ENCODE measurements around the gene ADARB1.

ADARB1 gene

DNA sequence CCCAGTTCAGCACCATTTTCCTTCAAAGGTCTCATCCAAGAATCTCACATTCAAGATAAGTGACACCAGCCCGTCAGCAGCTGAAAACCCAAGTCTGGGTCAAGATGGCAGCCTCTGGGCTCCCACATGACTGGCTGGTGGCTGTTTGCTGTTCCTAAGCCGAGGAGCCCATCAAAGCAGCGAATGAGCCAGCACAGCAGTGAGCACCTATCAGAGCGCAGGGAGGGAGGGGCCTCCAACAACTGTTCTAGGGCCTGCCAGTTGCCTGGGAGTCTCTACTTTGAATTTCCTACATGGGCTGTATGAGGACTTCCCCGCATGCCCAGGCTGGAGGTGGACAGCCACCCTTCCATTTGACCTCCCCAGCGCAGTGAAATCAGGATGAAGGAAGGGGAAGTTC, 102.7 kb downstream of the ADARB1 start:
- DNase-seq, result no peak

DNA sequence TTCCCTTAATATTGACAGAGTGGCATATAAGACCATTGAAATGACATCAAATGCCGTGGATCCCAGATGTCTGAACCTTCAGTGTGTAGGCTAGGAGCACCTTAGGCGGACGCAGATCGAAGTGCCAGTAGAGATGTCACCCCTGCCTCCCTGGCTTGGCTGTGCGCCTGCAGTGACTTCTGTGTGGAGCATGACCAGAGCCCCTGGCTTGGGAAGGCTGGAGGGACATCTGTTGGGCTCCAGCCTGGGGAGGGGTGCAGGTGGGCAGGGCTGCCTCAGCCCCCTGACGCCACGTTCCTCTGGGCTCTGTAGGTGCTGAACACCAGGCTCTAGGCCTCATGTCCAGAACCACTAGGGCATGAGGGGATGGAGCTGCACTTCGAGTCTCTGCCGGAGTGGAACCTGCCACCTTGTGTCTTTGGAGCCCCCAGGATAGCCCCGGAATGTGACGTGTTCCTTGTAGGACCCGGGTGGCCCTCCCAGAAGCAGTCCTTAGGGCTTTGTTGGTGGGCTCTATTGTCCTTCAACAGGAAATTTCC, 103.8 kb downstream of the ADARB1 start:
- DNase-seq, result no peak

DNA sequence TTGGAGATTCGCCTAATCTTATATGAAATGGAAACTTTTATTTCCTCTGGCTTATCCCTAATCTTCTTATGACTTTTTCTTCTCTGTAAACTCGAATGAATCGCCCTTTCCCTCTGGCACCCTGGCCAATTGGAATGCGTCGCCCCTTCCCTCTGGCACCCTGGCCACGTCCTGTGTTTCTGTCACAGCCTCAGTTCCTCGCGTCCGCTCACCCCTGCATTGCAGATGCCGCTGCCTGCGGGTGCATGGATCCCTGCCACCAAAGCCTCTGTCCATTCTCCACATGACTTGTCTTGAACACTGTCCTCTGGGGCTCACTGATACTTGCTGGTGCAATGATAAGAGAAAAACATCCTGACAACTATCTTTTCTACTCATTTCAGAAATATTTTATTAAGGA, 104.6 kb downstream of the ADARB1 start:
- DNase-seq, result no peak

DNA sequence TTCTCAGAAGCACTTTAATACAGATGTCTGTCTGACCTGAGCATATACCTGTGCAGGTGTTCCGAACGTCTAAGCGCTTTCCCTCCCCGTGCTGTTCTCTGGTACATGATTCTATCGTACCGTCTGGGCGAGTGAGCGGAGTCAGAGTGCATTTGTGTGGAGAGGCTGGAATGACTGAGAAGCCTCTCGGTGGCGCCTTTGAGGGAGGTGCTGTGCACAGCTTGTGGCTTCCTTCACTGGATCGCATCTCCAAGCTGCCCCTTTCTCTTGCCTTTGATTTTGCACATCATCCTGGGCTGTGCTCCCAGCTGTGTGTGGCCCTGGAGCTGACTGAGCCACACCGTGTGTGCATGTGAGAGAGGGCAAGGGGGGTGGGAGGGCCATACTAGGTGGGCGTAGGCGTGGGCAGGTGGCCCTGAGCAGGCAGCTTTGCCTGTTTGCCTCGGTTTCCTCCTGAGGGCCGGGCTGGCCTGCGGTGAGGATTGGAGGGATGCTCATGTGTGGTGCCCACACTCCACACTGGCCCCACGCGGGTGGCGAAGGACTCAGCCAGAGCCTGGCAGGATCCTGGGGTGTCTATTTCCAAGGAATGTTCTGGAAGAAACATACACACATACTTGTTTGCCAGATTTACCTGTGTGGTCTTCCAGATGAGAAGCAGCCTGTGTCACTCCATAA, 105.3 kb downstream of the ADARB1 start:
- DNase-seq, result no peak

DNA sequence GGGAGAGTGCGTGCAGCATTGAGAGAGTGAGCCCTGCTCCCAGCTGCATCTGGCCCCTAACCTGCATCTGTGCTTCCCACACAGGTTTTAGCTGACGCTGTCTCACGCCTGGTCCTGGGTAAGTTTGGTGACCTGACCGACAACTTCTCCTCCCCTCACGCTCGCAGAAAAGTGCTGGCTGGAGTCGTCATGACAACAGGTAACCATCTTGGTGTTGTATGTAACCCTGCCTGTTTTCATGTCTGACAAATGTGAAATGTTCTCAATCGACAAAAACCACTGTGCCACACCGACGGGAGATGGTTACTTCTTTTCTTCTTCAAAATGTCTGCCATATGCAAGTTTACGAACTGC, 105.8 kb downstream of the ADARB1 start:
- DNase-seq, result no peak

DNA sequence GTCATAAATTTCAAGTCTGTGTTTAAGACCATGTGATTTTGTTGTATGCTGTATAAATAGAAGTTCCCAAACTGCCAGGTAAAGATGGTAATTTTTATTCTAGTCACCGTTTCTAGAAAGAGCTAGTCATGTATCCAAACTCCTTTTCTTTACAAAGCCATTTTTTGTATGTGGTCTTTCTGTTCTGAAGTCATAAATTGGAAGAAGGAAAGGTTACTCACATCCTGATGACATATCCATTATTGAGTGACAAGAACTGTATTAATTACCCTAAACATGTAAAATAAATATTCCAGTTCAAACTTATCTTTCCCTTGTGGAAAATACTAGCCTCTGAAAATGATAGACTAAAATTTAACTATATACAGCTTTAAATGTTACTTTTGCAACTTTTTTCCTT, 108.6 kb downstream of the ADARB1 start:
- no peak for DNase-seq

DNA sequence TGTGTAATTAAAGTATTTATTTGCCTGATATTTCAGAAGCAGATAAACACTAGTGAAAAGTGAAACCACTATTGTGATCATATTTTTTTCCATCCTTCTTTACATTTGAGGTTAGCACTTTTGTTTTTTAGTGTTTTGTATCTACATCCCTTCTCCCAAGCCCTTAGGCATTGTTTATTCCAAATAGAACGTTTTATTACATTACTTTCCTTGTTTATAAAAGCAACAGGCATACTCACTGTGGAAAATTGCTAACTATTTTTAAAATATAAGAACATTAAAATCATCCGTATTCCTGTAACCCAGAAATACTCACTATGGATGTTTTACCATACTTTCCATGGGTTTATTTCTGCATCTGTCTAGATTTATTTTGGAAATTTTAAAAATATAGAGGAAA, 109.5 kb downstream of the ADARB1 start:
- DNase-seq, result no peak

DNA sequence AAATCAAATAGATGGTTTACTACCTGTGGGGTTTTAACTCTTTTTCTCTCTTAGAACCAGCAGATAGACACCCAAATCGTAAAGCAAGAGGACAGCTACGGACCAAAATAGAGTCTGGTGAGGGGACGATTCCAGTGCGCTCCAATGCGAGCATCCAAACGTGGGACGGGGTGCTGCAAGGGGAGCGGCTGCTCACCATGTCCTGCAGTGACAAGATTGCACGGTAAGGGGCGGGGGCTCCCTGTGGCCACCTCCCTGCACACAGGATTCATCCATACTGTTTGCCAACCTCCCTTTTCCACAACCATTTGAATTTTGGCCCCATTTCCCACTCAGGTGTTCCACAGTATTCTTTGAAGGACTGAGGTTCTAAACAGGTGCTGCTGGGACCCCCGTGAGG, 110.5 kb downstream of the ADARB1 start:
- DNase-seq, result no peak

DNA sequence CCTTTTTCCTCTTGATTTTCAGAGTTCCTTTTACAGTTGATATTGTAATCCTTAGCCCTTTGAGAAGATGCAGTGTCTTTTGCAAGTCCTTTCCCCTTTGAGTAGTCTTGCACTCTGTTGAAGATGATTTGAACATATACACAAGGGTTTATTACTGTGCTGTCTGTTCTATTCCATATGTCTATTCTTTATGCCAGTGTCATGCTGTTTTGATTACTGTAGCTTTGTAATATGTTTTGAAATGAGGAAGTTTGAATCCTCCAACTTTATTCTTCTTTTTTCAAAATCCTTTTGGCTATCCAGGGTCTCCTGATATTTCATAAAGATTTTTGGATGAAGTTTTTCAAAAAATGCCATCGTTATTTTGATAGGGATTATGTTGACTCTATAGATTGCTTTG, 112.3 kb downstream of the ADARB1 start:
- no peak for DNase-seq

DNA sequence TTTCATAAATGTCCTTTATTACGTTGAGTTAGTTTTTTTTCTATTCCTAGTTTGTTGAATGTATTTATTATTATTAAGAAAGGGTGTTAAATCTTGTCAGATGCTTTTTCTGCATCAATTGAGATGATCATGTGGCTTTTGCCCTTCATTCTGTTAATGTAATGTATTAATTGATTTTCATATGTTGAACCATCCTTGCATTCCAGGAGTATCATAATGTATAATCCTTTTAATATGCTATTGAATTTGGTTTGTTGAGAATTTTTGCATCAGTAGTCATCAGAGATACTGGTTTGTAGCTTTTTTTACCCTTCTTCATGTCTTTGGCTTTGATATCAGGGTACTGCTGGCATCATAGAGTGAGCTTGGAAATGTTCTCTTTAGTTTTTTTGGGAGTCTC, 113.3 kb downstream of the ADARB1 start:
- no peak for DNase-seq

DNA sequence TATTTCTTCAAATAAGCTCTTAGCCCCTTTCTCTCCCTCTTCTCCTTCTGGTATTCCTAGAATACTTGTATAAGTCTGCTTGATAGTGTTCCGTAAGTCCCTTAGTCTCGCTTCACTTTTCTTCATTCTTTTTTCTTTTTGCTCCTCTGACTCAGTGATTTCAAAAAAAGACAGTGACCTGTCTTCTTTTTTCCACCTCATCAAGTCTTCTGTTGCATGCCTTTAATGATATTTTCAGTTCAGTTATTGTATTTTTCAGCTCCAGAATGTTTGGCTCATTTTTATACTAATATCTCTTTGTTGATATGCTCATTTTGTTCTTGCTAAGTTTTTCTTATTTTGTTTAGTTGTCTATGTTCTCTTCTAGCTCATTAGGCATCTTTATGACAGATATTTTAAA, 115.6 kb downstream of the ADARB1 start:
- DNase-seq, result no peak

DNA sequence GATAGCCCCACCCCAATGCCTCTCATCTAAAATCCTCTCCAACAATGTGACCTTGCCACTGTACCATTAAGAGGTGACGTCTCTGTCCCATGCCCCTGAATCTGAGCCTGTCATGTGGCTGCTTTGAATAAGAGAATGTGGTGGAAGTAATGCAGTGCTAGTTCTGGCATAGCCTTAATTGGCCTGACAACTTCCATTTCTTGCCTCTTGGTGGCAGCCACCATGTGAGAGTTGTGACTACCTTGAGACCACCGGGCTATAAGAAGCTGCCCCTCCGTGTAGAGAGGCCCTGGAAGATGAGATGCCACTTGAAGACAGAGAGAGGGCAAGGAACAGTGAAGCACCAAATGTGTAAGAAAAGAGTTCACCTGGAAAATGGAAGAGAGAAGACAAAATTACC, 118.0 kb downstream of the ADARB1 start:
- DNase-seq, result no peak

DNA sequence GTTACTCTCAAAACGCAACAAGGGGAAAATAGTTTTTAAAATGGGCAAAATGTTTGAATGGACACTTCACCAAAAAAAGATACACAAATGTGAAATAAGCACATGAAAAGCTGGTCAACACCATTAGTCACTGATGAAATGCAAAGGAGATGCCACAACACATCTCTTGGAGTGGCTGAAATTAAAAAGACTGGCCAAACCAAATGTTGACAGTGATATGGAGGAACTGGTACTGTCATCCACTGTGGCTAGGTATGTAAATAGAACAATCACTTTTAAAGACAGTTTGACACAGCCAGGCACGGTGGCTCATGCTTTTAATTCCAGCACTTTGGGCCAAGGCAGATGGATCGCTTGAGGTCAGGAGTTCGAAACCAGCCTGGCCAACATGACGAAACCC, 122.2 kb downstream of the ADARB1 start:
- DNase-seq, result no peak

DNA sequence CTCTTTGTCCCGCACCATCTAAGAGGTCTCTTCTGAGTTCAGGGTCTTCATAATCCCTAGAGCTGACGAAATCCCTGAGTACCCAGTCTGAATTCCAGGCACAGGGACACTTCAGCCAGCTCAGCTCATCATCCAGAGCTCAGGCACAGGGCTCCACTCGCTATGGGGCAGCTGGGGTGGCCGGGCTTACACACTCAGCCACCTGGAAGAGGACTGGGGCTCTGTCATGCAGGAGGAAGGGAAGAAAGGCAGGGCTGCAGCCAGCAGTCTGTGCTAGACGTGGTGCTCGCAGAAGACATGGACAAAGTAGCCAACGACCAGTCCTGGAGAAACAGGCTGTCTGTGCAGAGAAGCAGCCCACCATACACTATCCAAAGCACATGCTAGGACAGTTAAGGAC, 124.8 kb downstream of the ADARB1 start:
- DNase-seq, result no peak

DNA sequence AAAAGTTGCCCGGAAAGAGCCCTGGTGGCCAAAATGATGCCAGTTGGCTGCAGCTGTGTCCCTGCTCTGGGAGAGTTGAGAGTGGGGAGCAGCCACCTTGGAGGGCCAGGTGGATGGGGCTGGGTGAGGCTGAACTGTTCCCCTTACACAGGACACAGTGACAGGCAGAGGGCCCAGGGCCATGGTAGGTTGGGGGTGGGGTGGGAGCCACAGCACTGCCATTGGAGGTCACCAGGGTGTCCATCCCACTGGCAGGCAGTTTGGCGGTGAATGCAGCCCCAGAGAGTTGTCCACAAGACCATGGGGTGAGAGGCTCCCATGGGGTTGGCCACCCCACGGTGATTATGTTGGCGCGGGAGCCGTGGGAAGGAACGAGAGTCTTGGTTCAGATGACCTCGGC, 125.7 kb downstream of the ADARB1 start:
- no peak for DNase-seq

DNA sequence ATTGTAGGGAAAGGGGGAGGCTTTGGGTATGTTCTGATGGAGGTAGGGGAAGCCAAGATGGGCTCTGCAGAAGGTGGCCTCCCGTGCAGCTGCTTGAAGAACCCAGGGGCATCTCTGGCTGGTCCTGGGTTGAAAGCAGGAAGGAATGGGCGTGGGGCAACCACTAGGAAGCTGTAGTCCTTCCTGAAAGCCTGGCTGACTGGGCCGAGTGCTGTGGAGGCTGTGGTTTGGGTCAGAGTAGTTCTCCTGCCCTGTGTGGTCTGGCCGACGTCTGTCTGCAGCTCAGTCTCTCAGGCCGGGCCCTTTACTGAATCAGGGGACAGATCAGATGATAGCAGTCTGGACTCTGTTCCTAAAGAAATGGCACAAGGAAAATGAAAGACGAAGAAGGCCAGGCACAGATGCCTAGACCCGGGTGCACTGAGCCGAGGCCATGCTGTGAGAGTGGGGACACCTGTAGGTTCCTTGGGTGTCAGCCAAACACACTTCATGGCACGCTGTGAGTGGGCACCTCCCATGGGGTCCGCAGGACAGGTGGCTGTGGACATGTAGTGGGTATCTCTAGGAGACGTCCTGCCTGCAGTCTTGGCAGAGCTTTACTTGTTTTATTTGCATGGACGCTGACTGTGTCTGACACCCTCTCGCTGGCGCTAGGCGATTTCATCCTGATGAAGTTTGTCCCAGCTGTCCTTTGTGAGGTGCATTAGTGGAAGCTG, 126.4 kb downstream of the ADARB1 start:
- no peak for DNase-seq

DNA sequence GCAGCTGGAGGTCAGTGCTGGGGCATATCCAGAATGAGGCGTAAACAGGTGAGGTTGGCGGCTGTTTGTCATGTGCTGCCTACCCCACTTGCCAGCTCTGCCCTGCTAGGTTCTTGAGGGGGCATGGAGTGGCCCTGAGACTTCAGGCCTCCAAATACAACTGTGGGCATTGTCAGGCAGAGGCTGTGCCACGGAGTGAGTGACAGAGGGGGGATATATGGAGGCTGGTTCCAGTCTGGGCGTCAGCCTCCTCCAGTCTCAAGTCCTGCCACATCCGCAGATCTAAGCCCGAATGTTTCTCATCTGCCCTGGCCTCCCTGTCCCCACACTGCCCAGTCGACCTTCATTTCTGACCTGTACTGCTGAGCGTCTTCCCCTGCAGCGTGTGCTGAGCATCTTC, 128.0 kb downstream of the ADARB1 start:
- no peak for DNase-seq

DNA sequence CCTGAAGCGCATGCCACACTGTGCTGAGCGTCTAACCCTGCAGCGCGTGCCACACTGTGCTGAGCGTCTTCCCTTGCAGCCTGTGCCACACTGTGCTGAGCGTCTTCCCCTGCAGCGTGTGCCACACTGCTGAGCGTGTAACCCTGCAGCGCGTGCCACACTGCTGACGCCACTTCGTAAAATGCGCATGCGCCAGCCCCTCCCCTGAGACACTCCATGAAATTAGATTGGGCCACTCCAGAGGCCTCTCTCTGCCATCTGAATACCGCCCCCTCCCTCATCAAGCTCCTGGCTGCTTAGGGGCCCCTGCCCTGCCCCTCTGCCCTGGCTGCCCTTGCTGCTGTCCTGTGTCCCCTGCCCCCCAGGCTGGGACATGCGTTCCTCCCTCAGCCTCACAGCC, 128.5 kb downstream of the ADARB1 start:
- DNase-seq, result no peak

DNA sequence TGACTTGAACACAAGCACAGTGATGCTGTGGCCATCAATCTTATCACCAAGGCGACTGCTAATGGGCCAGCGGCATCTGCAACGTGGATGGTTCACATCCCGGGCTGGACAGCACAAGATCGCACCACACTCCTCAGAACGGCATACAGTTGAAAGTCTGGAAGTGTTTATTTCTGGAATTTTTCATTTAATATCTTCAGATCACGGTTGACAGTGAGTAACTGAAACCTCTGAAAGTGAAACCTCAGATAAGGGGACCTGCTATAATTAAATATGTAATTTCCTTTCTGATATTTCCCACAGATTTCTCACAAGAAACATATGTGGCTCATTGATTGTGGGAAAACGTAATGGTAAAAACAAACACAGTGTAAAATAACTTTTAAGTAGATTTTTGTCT, 129.6 kb downstream of the ADARB1 start:
- no peak for DNase-seq

DNA sequence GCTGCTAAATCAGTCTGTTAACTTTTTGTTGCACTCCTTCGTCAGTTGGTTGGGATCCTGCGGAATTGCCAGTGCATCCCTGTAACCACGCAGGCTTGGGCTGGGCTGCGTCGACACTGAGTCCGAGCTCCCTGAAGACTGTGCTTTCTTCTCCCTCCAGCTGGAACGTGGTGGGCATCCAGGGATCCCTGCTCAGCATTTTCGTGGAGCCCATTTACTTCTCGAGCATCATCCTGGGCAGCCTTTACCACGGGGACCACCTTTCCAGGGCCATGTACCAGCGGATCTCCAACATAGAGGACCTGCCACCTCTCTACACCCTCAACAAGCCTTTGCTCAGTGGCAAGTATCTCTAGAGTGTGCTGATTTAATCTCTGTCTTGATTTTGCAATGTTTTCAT, 130.0 kb downstream of the ADARB1 start:
- no peak for DNase-seq

DNA sequence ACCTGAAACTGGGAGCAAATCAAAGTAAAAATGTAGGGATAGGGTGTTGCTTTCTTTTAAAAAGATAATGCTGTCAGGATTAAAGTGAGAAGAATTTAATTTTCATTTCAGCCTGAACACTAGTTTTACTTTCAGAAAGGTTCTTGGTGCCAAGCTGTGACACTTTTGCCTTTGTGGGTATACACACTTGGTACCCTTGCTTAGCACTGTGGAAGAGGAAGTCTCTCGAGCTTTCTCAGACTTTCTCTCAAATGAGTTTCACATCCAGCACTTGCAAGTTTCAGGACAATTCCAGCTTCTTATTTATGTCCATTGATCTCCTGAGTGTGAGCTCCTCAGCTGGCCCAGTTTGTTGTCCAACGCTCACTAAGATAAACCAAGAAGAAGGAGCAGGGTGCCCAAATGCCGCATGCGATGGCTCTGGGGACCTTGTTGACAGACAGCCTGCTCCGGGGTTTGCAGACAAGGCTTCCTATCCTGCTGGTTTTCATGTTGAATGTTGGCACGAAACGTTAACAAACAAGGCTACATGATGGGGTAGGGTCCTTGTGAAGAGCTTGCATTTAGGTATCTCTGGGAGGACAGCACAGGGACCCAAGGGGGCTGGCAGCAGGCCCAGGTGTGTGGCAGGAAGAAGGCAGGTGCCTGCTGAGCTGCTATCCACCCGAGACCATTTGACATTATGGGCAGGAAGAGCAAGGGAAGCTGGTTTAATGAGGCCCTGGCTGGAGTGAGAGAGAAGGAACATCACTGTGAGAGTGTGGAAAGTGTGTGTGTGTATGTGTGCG, 133.7 kb downstream of the ADARB1 start:
- no peak for DNase-seq

DNA sequence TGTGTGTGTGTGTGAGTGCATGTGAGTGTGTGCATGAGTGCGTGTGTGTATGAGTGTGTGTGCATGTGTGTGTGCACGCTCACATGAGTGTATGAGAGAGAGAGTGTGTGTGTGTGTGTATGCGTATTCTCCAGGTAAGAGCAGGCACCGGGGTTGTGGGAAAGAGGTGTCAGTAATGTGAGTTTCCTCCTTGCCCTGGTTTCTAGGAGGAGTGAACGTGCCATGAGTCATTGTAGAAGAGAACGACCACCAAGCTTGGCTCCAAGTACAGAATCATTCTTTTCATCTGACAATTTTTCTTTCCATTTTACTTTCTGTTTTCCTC, 134.2 kb downstream of the ADARB1 start:
- DNase-seq, result no peak

DNA sequence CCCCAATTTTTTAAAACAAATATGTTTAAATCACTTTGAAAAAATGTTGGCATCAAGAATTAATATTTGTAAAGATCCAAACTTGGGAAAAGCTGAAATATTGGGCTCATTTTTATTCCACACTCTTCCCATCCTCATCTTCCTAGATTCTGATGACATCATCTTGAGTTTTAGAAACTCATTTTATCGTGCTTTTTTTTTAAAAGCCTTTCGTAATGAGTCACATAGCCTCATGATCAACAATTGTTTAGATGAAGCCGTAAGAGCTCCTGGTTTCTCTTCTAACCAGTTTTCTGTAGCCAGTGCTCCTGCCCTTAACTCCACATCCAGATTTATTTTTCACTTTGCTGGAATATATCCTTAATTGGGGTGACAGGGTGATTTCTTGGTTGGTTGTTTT, 134.7 kb downstream of the ADARB1 start:
- DNase-seq, result no peak

DNA sequence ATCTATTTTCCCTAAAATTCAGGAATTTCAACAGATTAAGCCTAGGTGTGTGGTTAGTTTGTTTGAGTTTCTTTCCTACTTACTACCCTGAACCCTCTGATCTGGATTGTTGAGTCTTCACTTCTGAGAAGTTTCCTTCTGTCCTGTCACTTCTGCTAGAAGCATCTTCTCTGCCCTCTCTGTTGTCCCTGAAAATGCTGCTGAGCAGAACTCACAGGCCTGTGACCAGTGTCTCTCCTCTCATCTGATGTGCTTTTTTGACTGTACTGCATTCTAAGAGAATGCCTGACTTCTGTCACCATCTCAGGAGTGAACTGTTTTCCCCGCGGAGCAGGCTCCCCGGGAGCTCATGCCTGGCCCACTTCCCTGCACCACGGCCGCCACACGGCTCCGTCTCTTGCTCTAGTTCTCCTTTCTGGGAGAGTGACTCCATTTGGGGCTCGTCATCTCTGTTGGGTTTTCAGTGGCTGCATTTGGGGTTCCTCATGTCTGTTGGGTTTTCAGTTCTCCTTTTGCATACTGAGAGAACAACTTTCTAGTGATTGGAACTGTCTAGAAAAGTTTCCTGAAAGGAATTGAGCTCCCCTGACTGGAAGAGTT, 135.4 kb downstream of the ADARB1 start:
- DNase-seq, result no peak
